ENCODE data around the gene ALOX5AP.

The ALOX5AP gene

GRCh38 chr13:30797847-30798535, 62.6 kb downstream of the ALOX5AP start:
- DNase-seq, result no peak

- peak; percentile 70 for DNase-seq
These were observed 63.5 kb downstream of the ALOX5AP start for GRCh38 chr13:30798776-30799355.

GRCh38 chr13:30799356-30799824, 64.0 kb downstream of the ALOX5AP start:
- peak; percentile 23 for DNase-seq

- no peak for DNase-seq
These were observed 64.8 kb downstream of the ALOX5AP start for GRCh38 chr13:30800107-30800506.

GRCh38 chr13:30802501-30802900, 67.2 kb downstream of the ALOX5AP start:
- no peak for DNase-seq

GRCh38 chr13:30802953-30803478, 67.7 kb downstream of the ALOX5AP start:
- DNase-seq, result peak; percentile 67

- DNase-seq, result no peak
These were observed 68.4 kb downstream of the ALOX5AP start for GRCh38 chr13:30803749-30804148.

GRCh38 chr13:30804474-30804873, 69.1 kb downstream of the ALOX5AP start:
- DNase-seq, result no peak

- no peak for DNase-seq
These were observed 69.8 kb downstream of the ALOX5AP start for GRCh38 chr13:30805132-30805537.

GRCh38 chr13:30805603-30806011, 70.3 kb downstream of the ALOX5AP start:
- no peak for DNase-seq

- peak; percentile 87 for DNase-seq
These were observed 71.4 kb downstream of the ALOX5AP start for GRCh38 chr13:30806784-30807183.

GRCh38 chr13:30807392-30807791, 72.0 kb downstream of the ALOX5AP start:
- no peak for DNase-seq

GRCh38 chr13:30808600-30808999, 73.3 kb downstream of the ALOX5AP start:
- DNase-seq, result peak; percentile 58

- no peak for DNase-seq
These were observed 74.4 kb downstream of the ALOX5AP start for GRCh38 chr13:30809787-30810186.

- no peak for DNase-seq
These were observed 74.9 kb downstream of the ALOX5AP start for GRCh38 chr13:30810261-30810701.

GRCh38 chr13:30810801-30811200, 75.5 kb downstream of the ALOX5AP start:
- no peak for DNase-seq

All from fibroblast of skin of back (primary cell).